A673 (cell line): ENCODE results near the gene GPR15LG. TPM values are rescaled to one million over a fixed set of nuclear protein-coding genes. Genes with fewer than 3 reads are reported as not detected.
"Not testable (repeated sequence)": the region's sequence is repeated elsewhere in the genome, so short reads cannot be mapped to it uniquely, and the experiment has no call there.

Experiments
- BruUV-seq: library from RNA; stranded (reverse); fragments of 400-500 nt; replicated peaks from 2 replicates; lab custom pipeline; 2021; lab: Mats Ljungman, UMichigan
- CTCF ChIA-PET: fragments of 300-600 bp; sonication (Branson Sonifier 250); formaldehyde crosslinking; loops from one replicate; lab custom pipeline; 2022; ENCODE audit warnings: antibody characterized with exemption; lab: Charles Lee
- POLR2A ChIA-PET: fragments of 300-600 bp; sonication (Branson Sonifier 250); formaldehyde crosslinking; loops from one replicate; lab custom pipeline; 2022; ENCODE audit warnings: antibody characterized with exemption; ENCODE audit not compliant: low non-redundant PET; lab: Charles Lee
- DNase-seq: peaks from one replicate; pipeline ENCODE4 v3.0.0-alpha.2; 2015; ENCODE audit warnings: low spot score
- H3K27ac ChIP-seq: fragments of 200-600 bp; sonication (generic); 2 replicates; pipeline ENCODE4 v1.5.1; 2016; ENCODE audit warnings: mixed run types, low read depth, mild to moderate bottlenecking, mixed read lengths, antibody characterized with exemption, low read length; ENCODE audit not compliant: poor library complexity, severe bottlenecking
- H3K27me3 ChIP-seq: fragments of 200-600 bp; sonication (generic); replicated peaks from 2 replicates; pipeline ENCODE4 v1.6.1; 2017; ENCODE audit warnings: mixed run types, low read depth, mild to moderate bottlenecking, mixed read lengths, antibody characterized with exemption, low read length; ENCODE audit not compliant: insufficient read depth, poor library complexity
- H3K36me3 ChIP-seq: fragments of 200-600 bp; sonication (generic); 2 replicates; pipeline ENCODE4 v1.6.1; 2016; ENCODE audit warnings: mixed run types, mild to moderate bottlenecking, mixed read lengths, antibody characterized with exemption, low read length; ENCODE audit not compliant: insufficient read depth, poor library complexity, severe bottlenecking
- H3K4me1 ChIP-seq: fragments of 200-600 bp; sonication (generic); 2 replicates; pipeline ENCODE4 v1.6.1; 2017; ENCODE audit warnings: mixed run types, mild to moderate bottlenecking, mixed read lengths, antibody characterized with exemption, low read length; ENCODE audit not compliant: insufficient read depth, poor library complexity, severe bottlenecking
- H3K4me3 ChIP-seq: fragments of 200-600 bp; sonication (generic); 2 replicates; pipeline ENCODE4 v1.5.1; 2016; ENCODE audit warnings: low read depth, mixed run types, mild to moderate bottlenecking, mixed read lengths, low read length; ENCODE audit not compliant: poor library complexity, severe bottlenecking
- H3K9me3 ChIP-seq: fragments of 200-600 bp; sonication (generic); 2 replicates; pipeline ENCODE4 v1.6.1; 2016; ENCODE audit warnings: mixed run types, low read depth, mild to moderate bottlenecking, mixed read lengths, antibody characterized with exemption, low read length; ENCODE audit not compliant: poor library complexity, severe bottlenecking
- CTCF ChIP-seq: fragments of 300-800, 200-600 bp; sonication (generic); conservative IDR thresholded peaks from 2 replicates; pipeline ENCODE4 v1.5.1; 2017; ENCODE audit warnings: low read depth, mild to moderate bottlenecking, antibody characterized with exemption, low read length, moderate library complexity, mixed read lengths
- EZH2 ChIP-seq: fragments of 200-600 bp; sonication (generic); IDR thresholded peaks from 2 replicates; pipeline ENCODE4 v1.6.1; 2017; ENCODE audit warnings: borderline replicate concordance, low read depth, mild to moderate bottlenecking, mixed read lengths, antibody characterized with exemption, low read length; ENCODE audit not compliant: poor library complexity, severe bottlenecking
- intact Hi-C: fragments of 100-400 bp; cut with micrococcal nuclease; formaldehyde crosslinking; loops from one replicate; pipeline ENCODE4 v1.10.0; 2022; ENCODE audit not compliant: unreplicated experiment
- total RNA-seq: library from RNA; stranded (reverse); gene quantifications from 2 replicates; pipeline ENCODE4 v1.2.3, GENCODE V29; 2021

Gene GPR15LG
- total RNA-seq, 1 experiment from 2014 or later = not detected

DNA sequence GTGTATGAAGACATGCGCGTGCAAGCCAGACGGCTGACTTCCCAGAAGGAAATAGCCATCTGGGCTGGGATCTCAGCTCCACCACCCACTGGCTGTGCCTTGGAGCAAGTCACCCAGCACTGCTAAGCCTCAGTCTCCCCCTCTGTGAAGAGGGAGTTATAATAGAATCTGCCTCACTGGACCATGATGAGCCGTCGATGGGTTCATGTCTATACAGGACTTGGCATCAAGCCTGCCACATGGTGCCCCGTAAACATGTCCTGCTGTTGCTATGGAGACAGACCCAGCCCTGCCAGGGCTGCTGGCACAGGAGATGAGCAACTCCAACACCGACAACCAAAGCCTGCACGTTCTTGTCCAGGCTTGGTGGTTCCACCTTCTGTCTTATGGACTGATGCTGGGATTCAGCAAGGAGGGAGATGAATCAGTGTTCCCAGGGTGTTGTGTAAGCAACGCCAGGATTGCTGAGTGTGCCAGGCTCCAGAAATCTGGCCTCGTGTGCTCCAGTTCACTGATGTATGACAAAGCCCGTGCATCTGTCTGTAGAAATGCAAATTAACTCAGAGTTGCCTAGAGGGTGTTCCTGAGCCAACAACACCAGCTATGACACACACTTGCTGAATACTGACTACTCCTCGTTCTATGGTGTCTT, 5.6 kb downstream of the GPR15LG start:
- no peak overlapping the region for H3K27ac ChIP-seq
- H3K9me3 ChIP-seq = no peaks in the 10 kb centered on the region
- no TSS peak for BruUV-seq
- no peaks in the 10 kb centered on the region for H3K27me3 ChIP-seq
- intact Hi-C loops = no loop called here
- no peaks in the 10 kb centered on the region for H3K36me3 ChIP-seq
- CTCF ChIA-PET = no interaction called here
- POLR2A ChIA-PET = no interaction called here
- no peak overlapping the region for H3K4me3 ChIP-seq
- DNase-seq = peak; percentile 46
- TF ChIP-seq EZH2 (no peak), CTCF (no peak)
- no peaks in the 10 kb centered on the region for H3K4me1 ChIP-seq

DNA sequence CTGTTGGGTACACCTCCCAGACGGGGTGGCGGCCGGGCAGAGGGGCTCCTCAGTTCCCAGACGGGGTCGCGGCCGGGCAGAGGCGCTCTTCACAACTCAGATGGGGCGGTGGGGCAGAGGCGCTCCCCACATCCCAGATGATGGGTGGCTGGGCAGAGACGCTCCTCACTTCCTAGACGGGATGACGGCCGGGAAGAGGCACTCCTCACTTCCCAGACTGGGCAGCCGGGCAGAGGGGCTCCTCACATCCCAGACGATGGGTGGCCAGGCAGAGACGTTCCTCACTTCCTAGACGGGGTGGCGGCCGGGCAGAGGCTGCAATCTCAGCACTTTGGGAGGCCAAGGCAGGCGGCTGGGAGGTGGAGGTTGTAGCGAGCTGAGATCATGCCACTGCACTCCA, 6.8 kb downstream of the GPR15LG start:
- DNase-seq, H3K9me3 ChIP-seq, H3K4me3 ChIP-seq, H3K4me1 ChIP-seq, intact Hi-C loops, POLR2A ChIA-PET, H3K27ac ChIP-seq, CTCF ChIA-PET, BruUV-seq, H3K27me3 ChIP-seq, H3K36me3 ChIP-seq: not testable (repeated sequence)

GRCh38 chr10:84181631-84182030, 8.0 kb downstream of the GPR15LG start:
- POLR2A ChIA-PET = no interaction called here
- H3K36me3 ChIP-seq = no peaks in the 10 kb centered on the region
- CTCF ChIA-PET = no interaction called here
- H3K9me3 ChIP-seq = no peaks in the 10 kb centered on the region
- H3K27ac ChIP-seq = no peak overlapping the region
- no TSS peak for BruUV-seq
- no peak for DNase-seq
- intact Hi-C loops = no loop called here
- no peak overlapping the region for H3K4me3 ChIP-seq
- H3K27me3 ChIP-seq = no peaks in the 10 kb centered on the region
- TF ChIP-seq EZH2 = no peak
- no peak for TF ChIP-seq CTCF
- H3K4me1 ChIP-seq = no peaks in the 10 kb centered on the region

DNA sequence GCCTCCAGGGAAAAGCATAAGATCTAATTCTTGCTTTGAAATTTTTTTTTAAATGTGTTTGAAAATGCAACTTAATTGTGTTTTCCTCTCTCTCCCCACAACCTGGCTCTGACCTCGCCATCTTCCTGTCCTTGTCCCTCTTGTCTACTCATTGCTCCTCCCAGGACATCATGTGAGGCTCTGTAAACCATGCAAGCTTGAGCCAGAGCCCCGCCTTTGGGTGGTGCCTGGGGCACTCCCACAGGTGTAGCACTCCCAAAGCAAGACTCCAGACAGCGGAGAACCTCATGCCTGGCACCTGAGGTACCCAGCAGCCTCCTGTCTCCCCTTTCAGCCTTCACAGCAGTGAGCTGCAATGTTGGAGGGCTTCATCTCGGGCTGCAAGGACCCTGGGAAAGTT, 10.9 kb downstream of the GPR15LG start:
- TF ChIP-seq CTCF (no peak), EZH2 (no peak)
- no peaks in the 10 kb centered on the region for H3K27me3 ChIP-seq
- CTCF ChIA-PET = no interaction called here
- no TSS peak for BruUV-seq
- intact Hi-C loops = no loop called here
- no peak overlapping the region for H3K4me3 ChIP-seq
- H3K4me1 ChIP-seq = no peaks in the 10 kb centered on the region
- POLR2A ChIA-PET = no interaction called here
- no peak overlapping the region for H3K27ac ChIP-seq
- no peak for DNase-seq
- H3K36me3 ChIP-seq = no peaks in the 10 kb centered on the region
- no peaks in the 10 kb centered on the region for H3K9me3 ChIP-seq
